Skeletal muscle satellite cell (primary cell): ENCODE results near the gene RABGAP1L.

Experiments used
- H3K27me3 ChIP-seq: 2 replicates; pipeline ENCODE4 v1.7.0; 2013; ENCODE audit warnings: low read length; ENCODE audit not compliant: control insufficient read depth, insufficient read depth
- H3K36me3 ChIP-seq: 2 replicates; pipeline ENCODE4 v1.7.0; 2013; ENCODE audit warnings: mild to moderate bottlenecking, control low read depth, low read length; ENCODE audit not compliant: insufficient read depth
- H3K4me1 ChIP-seq: 2 replicates; pipeline ENCODE4 v1.7.0; 2013; ENCODE audit warnings: low read length; ENCODE audit not compliant: control insufficient read depth, insufficient read depth
- H3K4me2 ChIP-seq: 2 replicates; pipeline ENCODE4 v1.7.0; 2013; ENCODE audit warnings: mild to moderate bottlenecking, low read length
- H3K4me3 ChIP-seq: 2 replicates; pipeline ENCODE4 v1.7.0; 2013; ENCODE audit warnings: low read length
- H3K9ac ChIP-seq: 2 replicates; pipeline ENCODE4 v1.7.0; 2013; ENCODE audit warnings: mild to moderate bottlenecking, low read depth, low read length, moderate library complexity
- H3K9me3 ChIP-seq: replicated peaks from 2 replicates; pipeline ENCODE4 v1.7.0; 2013; ENCODE audit warnings: mild to moderate bottlenecking, control low read depth, low read length

The RABGAP1L gene

DNA sequence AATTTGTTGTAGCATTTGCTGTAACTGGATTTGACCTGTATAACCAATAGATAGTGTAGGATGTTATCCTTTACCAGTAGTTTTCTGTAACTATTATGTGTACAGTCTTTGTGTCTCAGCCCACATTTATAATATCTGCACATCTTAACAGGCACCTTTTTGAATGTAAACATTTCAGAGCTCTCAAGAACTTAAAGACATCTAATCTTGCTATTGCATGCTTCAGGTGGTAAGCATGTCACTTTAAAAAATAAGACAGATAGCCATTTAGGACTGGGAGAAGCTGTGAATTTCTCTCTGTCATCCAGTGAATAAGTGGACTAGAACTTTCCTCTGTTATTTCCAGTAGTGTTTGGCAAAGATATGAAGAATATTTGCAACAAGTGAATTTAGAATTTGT, 265.8 kb downstream of the RABGAP1L start:
- H3K9me3 ChIP-seq = no peaks in the 10 kb centered on the region
- no peaks in the 10 kb centered on the region for H3K27me3 ChIP-seq
- H3K4me1 ChIP-seq = no peaks in the 10 kb centered on the region
- H3K4me2 ChIP-seq = no peak overlapping the region
- no peak overlapping the region for H3K9ac ChIP-seq
- no peaks in the 10 kb centered on the region for H3K36me3 ChIP-seq
- no peak overlapping the region for H3K4me3 ChIP-seq

GRCh38 chr1:174426153-174426552, 266.8 kb downstream of the RABGAP1L start:
- Histone ChIP-seq H3K36me3 (no peaks in the 10 kb centered on the region), H3K9me3 (no peaks in the 10 kb centered on the region), H3K27me3 (no peaks in the 10 kb centered on the region), H3K4me3 (no peak overlapping the region), H3K4me1 (no peaks in the 10 kb centered on the region), H3K9ac (no peak overlapping the region), H3K4me2 (no peak overlapping the region)

GRCh38 chr1:174428033-174428432, 268.7 kb downstream of the RABGAP1L start:
- H3K4me3 ChIP-seq = no peak overlapping the region
- H3K36me3 ChIP-seq = no peaks in the 10 kb centered on the region
- no peaks in the 10 kb centered on the region for H3K27me3 ChIP-seq
- H3K4me2 ChIP-seq = no peak overlapping the region
- H3K4me1 ChIP-seq = no peaks in the 10 kb centered on the region
- no peak overlapping the region for H3K9ac ChIP-seq
- no peaks in the 10 kb centered on the region for H3K9me3 ChIP-seq

- no peaks in the 10 kb centered on the region for H3K36me3 ChIP-seq
- no peaks in the 10 kb centered on the region for H3K9me3 ChIP-seq
- H3K4me1 ChIP-seq = peaks cover 2% of the 10 kb centered on the region
- no peak overlapping the region for H3K4me3 ChIP-seq
- no peak overlapping the region for H3K9ac ChIP-seq
- H3K27me3 ChIP-seq = no peaks in the 10 kb centered on the region
- H3K4me2 ChIP-seq = no peak overlapping the region
Observed at GRCh38 chr1:174428739-174429138, 269.4 kb downstream of the RABGAP1L start.

- Histone ChIP-seq H3K27me3 (no peaks in the 10 kb centered on the region), H3K4me3 (no peak overlapping the region), H3K4me2 (no peak overlapping the region), H3K9me3 (no peaks in the 10 kb centered on the region), H3K4me1 (peaks cover 5% of the 10 kb centered on the region), H3K36me3 (no peaks in the 10 kb centered on the region), H3K9ac (no peak overlapping the region)
Observed at GRCh38 chr1:174433451-174433850, 274.1 kb downstream of the RABGAP1L start.

DNA sequence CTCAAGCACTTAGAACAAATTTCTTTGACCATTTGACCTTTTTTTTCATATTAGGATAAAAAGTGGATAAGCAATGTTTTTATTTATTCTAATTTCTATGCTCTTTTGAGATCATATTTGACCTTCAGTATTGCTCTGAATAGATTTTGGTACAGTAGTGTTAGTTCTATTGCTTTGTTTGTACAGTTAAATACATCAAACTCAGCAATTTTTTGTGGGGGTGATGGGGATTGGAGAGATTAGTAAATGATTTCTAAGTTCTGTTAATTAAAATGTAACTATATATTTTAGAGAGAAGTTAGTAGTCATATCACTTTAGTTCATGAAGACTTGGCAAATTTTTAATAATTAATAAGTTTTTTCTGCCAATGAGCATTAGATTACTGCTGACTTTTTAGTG, 286.0 kb downstream of the RABGAP1L start:
- Histone ChIP-seq H3K9me3 (no peaks in the 10 kb centered on the region), H3K36me3 (no peaks in the 10 kb centered on the region), H3K27me3 (no peaks in the 10 kb centered on the region), H3K9ac (no peak overlapping the region), H3K4me2 (no peak overlapping the region), H3K4me1 (no peaks in the 10 kb centered on the region), H3K4me3 (no peak overlapping the region)

DNA sequence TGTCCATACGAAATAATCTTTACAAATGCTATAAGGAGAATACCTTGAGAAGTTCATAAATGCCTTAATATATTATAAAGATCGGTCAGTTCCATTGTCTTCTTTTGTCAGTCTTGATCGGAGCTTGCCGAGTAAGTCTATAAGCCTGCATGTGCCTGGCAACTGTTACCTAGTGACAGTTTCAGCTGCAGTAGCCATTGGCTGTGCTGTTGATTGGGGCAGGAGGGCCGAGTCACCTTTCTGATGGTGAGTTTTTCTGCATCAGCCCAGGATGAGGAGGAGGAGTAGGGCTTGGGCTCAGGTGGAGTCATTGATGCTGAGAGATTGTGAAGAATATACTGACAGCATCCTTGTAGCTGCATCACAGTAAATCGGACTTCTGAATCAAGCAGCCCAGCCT, 286.5 kb downstream of the RABGAP1L start:
- H3K9me3 ChIP-seq = no peaks in the 10 kb centered on the region
- no peaks in the 10 kb centered on the region for H3K27me3 ChIP-seq
- H3K4me1 ChIP-seq = no peaks in the 10 kb centered on the region
- H3K4me2 ChIP-seq = no peak overlapping the region
- no peaks in the 10 kb centered on the region for H3K36me3 ChIP-seq
- H3K9ac ChIP-seq = no peak overlapping the region
- no peak overlapping the region for H3K4me3 ChIP-seq

DNA sequence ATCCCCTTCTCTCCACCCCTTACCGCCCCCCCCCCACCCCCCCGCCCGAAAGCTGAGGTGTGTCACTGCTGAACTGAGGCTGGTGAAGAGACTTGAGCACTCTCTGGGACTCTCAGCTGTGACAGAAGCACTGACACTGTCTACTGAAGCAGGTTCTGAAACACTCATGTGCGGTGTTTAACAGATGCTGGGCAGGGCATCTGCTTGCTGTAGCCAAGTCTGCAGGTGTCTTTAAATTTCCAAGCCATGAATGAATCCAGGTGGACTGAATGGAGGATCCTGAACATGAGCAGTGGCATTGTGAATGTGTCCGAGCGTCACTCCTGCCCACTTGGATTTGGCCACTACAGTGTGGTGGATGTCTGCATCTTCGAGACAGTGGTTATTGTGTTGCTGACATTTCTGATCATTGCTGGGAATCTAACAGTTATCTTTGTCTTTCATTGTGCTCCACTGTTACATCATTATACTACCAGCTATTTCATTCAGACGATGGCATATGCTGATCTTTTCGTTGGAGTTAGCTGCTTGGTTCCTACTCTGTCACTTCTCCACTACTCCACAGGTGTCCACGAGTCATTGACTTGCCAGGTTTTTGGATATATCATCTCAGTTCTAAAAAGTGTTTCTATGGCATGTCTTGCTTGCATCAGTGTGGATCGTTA, 288.7 kb downstream of the RABGAP1L start, which contains the start of gene GPR52:
GPR52 (plus strand) TSS at position 99 of the 665 bp plus-strand sequence; CDS start at position 247, 148 bp downstream.
- Histone ChIP-seq H3K36me3 (no peaks in the 10 kb centered on the region), H3K9ac (no peak within 1 kb of the TSS), H3K27me3 (no peaks in the 10 kb centered on the region), H3K4me1 (no peaks in the 10 kb centered on the region), H3K9me3 (no peaks in the 10 kb centered on the region), H3K4me3 (no peak within 1 kb of the TSS), H3K4me2 (no peak within 1 kb of the TSS)

GRCh38 chr1:174448531-174448883, 289.2 kb downstream of the RABGAP1L start:
- Histone ChIP-seq H3K4me3 (no peak overlapping the region), H3K4me2 (no peak overlapping the region), H3K9me3 (no peaks in the 10 kb centered on the region), H3K9ac (no peak overlapping the region), H3K36me3 (no peaks in the 10 kb centered on the region), H3K27me3 (no peaks in the 10 kb centered on the region), H3K4me1 (no peaks in the 10 kb centered on the region)

- no peaks in the 10 kb centered on the region for H3K27me3 ChIP-seq
- no peak overlapping the region for H3K4me3 ChIP-seq
- H3K36me3 ChIP-seq = no peaks in the 10 kb centered on the region
- no peaks in the 10 kb centered on the region for H3K9me3 ChIP-seq
- no peaks in the 10 kb centered on the region for H3K4me1 ChIP-seq
- H3K4me2 ChIP-seq = no peak overlapping the region
- no peak overlapping the region for H3K9ac ChIP-seq
Observed at GRCh38 chr1:174448974-174449373, 289.7 kb downstream of the RABGAP1L start.

- Histone ChIP-seq H3K9me3 (no peaks in the 10 kb centered on the region), H3K4me1 (no peaks in the 10 kb centered on the region), H3K4me3 (no peak overlapping the region), H3K27me3 (no peaks in the 10 kb centered on the region), H3K36me3 (no peaks in the 10 kb centered on the region), H3K9ac (no peak overlapping the region), H3K4me2 (no peak overlapping the region)
Observed at GRCh38 chr1:174451408-174451807, 292.1 kb downstream of the RABGAP1L start.

GRCh38 chr1:174465855-174466254, 306.5 kb downstream of the RABGAP1L start:
- Histone ChIP-seq H3K9ac (no peak overlapping the region), H3K4me1 (no peaks in the 10 kb centered on the region), H3K4me3 (no peak overlapping the region), H3K27me3 (no peaks in the 10 kb centered on the region), H3K36me3 (no peaks in the 10 kb centered on the region), H3K9me3 (no peaks in the 10 kb centered on the region), H3K4me2 (no peak overlapping the region)
